Anterior cingulate cortex (tissue), 58 donors: ENCODE results near the gene SGSM2.

ENCODE experiments used
- DNase-seq, 58 donors: peaks; one replicate each; lab custom pipeline; 2025; lab: John Stamatoyannopoulos, UW

The SGSM2 gene

DNA sequence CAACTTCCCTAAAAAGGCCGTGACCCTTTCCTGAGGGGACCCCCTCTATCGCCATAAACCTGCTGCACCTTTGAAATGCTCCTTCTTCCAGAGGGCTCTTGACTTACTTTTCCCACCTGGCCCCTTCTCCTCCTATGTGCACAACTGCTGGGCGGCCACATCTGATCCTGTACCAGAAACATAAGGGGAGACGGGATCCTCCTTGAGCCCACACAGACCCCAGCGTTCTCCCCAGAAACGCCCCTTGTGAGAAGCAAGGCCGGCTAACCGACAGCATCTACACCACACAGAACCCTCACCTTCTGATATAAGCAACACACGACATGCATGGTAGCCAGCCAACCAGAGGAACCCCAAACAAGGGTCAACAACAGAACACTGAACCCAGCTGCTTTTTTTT is 77.8 kb downstream of the SGSM2 start:
- no peak for DNase-seq

- peak in 57 of 58 donors; percentile 23 to 97 (median 81) for DNase-seq
These were observed 78.9 kb downstream of the SGSM2 start for GRCh38 chr17:2416010-2416734.

- no peak for DNase-seq
These were observed 81.3 kb downstream of the SGSM2 start for GRCh38 chr17:2418572-2418971.

DNA sequence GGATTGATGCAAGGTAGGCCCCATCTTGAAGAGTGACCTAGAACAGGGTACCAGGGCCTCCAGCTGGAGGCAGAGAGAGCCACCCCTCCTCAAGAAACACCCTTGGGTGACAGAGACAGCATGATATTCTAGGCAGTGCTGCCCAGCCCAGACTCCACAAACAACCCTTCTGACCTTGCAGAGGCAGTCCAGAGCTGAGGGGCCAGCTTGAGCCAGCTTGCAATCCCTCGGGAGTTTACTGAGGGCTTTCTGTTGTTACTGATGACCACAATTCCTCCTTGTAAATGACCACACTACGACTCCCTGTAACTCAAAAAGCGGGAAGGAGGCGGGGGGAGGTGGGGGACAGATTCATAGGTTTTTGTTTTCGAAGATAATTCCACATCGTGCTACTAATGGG is 82.2 kb downstream of the SGSM2 start:
- DNase-seq, result no peak

DNA sequence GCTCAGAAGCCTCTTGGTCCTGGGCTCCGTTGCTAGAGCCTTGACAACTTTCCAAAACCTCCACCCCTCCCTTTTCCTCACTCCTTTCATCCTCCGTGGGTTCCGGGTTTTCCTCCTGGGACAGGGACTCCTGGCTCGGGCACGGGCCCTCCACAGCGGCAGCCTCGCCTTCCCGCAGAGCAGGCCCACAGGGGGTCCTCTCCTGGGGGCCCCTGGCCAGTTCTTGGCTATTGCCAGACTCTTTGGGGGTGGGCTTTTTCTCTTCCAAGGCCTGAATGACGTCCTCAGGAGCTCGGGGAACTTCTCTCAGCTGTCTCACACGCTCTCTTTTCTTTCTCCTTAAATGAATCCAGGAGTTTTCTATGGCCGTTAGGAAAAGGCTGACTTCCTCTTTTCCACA is 82.9 kb downstream of the SGSM2 start:
- no peak for DNase-seq

DNA sequence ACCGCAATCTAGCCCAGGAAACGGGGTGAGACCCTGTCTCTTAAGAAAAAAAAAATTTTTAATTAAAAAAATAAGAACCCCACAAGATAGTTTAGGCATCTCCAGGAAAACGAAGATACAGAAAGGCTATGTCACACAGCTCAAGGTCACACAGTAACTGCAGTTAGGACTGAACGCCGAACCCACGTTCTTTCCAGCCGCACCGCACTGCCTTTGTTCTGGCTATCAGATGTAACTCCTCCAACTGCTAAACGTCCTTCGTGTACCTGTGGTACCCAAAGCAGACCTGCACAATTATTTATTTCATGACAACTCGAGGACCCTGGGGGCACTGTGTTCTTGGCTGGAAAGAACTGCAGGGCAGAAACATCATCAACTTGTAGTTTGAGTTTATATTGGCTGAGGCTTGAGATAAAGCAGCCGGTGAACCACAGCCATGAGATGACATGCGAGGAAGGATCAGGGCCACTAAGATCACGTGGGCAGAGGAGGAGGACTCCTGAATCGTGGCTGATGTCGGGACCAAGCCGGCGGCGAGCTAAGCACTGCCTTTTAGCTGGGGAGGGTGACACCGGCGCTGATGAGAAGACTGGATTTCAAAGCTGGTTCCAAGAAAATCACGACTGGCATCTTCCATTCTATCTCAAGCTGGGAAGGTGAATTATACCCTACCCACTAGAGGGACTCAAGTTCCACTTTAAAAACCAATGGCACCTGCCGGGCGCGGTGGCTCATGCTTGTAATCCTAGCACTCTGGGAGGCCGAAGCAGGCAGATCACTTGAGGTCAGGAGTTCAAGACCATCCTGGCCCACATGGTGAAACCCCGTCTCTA is 84.2 kb downstream of the SGSM2 start:
- DNase-seq, result peak in 3 of 58 donors; percentile 13 to 16 (median 14)

- DNase-seq, result no peak
These were observed 86.0 kb downstream of the SGSM2 start for GRCh38 chr17:2423271-2423670.

DNA sequence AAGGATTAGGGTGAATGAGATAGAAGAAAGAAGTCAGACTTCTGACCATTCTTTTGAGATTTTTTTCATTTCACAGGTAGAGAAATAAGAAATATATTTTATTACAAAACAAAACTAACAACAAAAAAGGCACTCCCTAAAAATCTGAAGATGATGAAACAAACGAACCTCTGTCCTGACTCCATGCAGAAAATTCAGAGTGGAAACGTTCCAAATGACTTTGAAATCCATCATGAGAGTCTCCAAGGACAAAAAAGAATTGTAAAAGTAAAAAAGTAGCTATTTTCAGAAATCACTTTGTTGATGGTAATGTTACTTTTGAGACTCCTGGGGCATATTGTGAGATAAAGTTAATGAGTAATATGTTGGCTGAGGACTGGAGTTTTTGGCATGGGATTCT is 89.9 kb downstream of the SGSM2 start:
- DNase-seq, result no peak

GRCh38 chr17:2427910-2428309 is 90.6 kb downstream of the SGSM2 start:
- DNase-seq, result no peak
